ENCODE data around the gene GFM1.

The GFM1 gene

DNA sequence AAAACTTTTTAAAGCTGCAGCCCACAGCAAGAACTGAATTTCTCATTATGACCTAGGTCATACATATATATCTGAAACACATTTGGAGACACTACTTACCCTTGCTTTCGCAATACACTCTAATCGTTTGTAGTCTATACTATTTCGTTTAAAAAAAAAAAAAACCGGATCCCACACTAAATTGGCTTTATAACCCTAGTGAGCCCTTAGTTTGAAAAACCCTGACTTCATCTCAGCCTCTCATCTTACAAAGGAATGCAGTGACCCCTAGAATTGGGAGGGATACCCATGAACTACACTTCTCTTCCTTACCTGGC lies 83.7 kb downstream of the GFM1 start:
- DNase-seq: no peak

DNA sequence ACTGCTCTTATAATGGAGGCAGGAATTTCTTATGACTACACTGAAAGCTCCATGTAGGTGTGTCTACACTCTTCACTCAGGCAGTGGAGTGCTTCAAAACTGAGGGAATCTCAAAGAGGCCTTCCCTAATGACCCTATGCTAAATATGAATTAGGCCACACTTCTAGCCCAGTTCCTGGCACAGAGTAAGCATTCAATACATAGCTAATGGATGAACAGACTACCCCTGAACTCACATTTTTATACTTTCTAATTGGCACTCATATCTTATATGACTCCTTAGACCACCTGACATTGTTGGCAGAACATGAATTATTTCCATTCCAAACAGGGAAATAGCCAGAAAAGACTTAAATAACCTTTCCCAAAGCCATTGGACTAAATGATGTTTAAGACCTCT lies 84.5 kb downstream of the GFM1 start:
- no peak for DNase-seq

DNA sequence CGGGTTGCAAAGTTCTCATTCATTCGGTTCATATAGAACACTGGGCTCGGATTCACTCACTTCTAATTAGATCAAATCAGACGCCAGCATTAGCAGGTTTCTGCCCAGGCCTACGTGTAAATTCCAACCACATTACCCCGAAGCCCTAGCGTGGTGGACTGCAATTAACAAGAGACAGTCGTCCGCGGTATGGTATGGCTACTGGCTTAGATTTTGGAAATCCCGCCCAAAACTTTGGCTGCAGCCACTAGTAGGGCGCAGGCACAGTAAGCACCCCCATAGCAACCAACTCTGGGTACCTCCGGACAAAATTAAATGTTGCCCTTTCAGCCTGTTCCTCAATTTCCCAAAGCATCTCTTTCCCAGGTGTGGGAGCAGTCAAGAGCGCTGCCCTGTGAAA lies 87.2 kb downstream of the GFM1 start:
- no peak for DNase-seq

DNA sequence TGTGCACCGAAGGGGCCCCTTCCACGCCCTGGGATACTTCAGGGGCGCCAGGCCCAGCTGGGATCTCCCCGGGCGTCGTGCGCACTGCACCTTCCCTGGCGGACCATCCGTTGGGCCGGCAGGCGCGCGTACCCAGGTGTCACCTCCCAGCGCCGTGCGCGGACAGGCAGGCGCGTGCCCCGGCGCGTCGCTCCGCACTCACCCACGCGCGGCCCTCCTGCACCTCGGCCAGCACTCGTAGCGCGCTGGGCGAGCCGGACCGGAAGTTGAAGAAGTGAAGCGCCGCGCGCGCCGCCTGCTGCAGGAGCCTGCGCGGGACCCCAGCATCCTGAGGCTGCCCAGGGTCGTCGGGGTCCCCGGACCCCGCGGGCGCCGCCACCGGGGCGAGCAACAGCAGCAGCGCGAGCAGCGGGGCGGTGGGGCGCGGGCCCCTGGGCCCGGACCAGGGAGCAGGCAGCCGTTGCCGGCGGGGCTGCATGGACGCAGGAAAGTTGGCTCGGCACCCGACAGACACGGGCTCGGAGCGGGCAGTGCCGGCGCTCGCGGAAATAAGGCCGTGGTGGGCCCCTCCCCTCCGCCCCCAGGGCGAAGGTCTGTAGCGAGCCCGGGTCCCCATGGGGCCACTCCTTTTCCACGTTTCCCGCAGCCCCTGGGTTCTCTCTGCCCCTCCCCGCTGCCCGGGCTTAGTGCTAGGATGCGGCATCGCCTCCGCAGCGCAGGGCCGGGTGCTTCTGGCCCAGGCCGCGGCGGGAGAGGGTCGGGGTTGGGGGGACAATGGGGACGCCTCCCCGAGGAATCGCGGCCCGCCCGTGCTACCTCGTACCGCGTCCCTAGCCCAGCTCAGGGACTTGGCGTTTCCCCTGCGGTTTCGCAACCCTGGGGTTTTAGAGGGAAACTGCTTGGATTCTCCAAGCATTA lies 87.9 kb downstream of the GFM1 start, which contains the start of gene RARRES1:
Gene RARRES1, minus strand, starts transcription at position 520 of the 918 bp plus-strand sequence. Its CDS starts 42 bp downstream, at position 478.
- no peak for DNase-seq

DNA sequence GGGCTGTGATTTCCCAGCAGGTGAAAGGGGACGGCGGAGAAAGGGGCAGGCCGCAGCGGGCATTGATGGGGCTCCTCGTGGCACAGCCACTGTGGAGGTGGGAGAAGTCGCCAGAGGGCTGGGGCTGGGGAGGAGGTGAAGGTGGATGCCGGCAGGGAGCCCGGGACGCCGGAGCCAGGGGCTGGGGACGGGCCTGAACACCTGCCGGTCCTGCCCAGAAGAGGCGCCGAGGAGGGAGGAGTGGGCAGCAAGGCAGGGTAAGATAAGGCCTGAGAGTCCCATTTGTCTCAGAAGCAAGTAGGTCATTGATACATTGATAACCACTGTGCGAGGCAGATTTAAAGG lies 88.5 kb downstream of the GFM1 start:
- DNase-seq: no peak

DNA sequence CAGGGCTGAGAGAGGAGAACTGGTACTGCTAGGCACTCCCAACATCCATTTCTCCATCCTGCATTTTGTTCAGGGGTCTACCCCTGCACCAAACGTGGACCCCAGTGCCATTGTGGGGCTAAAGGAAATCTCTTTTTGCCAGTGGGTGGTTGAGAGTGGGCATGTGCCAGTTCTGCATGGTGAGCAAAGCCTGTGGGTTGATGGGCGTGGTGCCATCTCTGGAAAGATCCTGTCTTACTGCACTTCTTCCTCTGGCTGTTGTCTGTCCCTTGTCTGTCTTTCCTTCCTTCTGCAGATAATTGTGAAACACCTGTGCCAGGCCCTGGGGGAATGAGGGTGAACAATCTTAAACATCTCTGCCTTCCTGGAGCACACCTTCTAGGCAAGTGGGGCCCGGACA lies 89.3 kb downstream of the GFM1 start:
- DNase-seq: no peak

DNA sequence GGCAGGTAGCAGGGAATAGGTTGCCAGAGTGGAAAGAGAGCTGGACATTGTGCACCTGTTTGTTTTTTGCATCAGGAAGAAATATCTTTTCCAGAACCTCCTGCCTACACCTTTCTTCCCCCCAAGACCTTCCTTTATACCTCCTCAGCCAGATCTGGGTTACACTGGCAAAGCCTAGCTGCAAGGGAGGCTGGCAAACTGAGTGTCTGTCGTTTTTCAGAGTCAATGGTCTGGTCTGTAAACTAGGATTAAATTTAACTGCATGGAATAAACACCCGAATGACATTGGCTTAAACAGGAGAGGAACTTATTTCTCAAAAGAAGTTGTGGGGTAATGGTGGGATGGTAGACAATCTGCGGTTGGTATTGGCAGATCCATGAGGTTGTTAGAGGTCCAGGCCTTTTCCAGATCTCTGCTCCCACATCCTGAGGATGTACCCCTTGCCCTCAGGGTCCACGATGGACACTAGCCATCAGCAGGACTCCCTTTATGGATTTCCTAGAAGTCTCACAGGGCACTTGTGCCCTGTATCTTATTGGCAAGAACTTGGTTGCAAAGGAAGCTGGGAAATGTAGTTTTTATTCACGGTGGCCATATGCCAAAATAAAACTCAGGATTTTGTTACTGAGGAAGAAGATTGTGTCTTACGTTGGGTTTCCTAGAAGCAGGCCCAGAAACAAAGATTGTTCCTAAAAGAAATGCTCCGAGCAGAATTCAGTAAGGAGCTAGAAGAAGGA lies 91.1 kb downstream of the GFM1 start:
- no peak for DNase-seq

DNA sequence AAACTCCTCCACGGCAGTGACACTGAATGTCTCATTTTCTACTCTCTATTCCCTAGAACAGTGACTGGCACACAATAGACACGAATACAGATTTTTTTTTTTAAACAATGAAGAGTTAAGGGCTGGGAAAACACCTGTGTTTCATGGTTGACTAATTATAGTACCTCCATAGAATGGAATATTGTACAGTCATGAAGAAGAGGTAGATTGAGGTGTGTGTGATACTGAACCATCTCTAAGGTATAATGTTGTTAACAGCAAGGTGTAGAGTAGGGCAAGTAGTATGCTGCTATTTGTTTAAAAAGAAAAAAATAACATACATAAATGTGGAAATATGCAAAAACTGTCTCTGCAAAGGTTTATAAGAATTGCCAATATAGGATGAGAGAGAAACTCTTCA lies 93.1 kb downstream of the GFM1 start:
- DNase-seq: no peak

DNA sequence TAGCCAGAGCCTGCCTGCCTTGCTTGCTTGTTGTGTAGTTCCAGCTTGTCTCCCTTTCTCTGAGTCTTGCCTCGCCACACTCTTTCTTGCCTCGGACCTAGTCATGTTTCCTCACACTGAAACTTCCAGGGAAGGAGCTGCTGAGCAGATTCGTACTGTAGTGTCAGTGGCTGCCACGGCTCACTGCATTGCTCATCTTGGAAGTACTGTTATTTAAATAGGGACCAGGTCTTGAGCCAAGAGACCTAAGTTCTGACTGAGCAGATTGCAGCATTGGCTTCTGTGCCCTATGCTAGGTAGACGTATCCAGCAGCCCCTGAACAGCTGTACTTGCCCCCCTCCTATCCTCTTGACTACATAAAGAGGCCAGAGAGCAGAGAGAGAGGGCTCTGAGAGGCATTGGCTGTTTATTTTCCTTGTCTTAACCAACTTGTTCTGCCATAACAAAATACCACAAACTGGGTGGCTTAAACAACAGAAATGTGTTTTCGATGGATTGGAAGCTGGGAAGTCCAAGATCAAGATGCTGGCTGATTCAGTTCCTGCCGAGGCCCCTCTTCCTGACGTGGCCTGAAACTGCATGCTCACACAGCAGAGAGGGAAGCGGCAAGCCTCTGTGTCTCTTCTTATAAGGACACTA lies 93.8 kb downstream of the GFM1 start:
- DNase-seq: no peak

DNA sequence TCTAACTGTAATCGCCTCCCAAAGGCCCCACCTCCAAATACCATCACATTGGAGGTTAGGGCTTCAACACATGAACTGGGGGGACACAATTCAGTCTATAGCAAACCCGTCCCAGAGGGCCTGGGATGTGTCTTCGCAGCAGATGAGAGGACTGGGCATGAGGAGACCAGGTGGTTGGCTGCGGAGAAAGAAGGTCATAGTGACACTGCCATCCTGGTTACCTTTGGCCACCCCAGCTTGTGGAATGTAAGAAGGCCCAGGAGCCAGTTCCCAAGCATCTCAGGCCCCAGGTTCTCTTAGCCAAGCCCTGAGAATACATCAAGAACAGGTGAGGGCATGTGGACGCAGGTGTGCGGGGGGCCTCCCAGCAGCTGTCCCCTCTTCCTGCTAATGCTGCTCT lies 94.3 kb downstream of the GFM1 start:
- no peak for DNase-seq

DNA sequence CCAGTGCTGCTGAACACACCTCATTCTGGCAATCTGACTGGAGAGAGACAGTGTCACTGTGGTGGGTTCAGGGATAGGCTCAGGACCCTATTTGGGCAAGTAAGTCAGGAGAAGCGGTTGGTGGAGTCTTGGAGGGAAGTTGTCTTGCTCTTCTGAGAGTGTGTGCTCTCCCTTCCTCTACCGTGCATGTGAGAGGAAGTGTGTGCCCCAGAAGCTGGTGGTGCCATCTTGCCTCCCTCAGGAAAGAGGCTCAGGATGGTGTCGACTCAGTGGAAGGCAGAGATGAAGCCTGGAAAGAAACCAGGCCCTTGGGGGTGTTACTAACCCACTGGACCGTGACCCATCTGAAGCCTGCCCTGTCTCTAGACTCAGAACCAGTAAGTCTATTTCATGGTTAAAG lies 94.8 kb downstream of the GFM1 start:
- no peak for DNase-seq

DNA sequence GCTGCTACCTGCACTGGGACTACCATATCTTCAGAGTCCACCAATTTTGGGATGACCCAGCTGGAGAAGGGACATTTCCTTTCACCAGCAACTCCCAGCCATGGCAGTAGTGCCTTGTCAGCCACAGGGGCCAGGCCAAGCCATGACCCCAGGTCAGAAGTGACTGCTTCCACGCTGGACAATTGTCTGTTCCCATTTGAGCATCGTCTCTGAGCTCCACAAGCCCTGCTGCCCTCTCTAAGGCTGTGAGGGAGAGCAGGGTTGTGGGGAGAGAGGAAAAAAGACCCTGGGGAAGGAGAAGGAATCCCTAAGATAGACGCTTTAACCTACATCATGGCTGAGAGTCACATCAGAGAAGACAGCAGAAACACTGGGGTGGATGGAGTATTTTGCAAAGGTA lies 95.3 kb downstream of the GFM1 start:
- no peak for DNase-seq

Data from cerebellar nuclear complex (tissue), 1 donor.